Common myeloid progenitor, CD34-positive (primary cell): Measurements from ENCODE around the gene SUPT20HL2.
A peak's percentile ranks its signal among the peaks of the same experiment; 100 is the strongest.

Experiments
- CTCF ChIA-PET: fragments of 350-600 bp; sonication (Branson Sonifier 250); formaldehyde crosslinking; loops from one replicate; lab custom pipeline; 2021; ENCODE audit warnings: antibody characterized with exemption; lab: Charles Lee
- POLR2A ChIA-PET: fragments of 350-600 bp; sonication (Branson Sonifier 250); formaldehyde crosslinking; loops from one replicate; lab custom pipeline; 2021; ENCODE audit warnings: antibody characterized with exemption; lab: Charles Lee
- DNase-seq, 3 donors: peaks; one replicate each; pipeline versions ENCODE4 v3.0.0 to v3.0.0-alpha.2; 2013
- H3K27ac ChIP-seq, 2 experiments: 1 replicate in 1 of 2; 2 replicates in 1 of 2; pipeline ENCODE4 v1.7.0; 2013; ENCODE audit warnings: inconsistent platforms in 2 of 2, low read length in 2 of 2, mild to moderate bottlenecking in 2 of 2, low read depth in 1 of 2, moderate library complexity in 1 of 2; ENCODE audit not compliant: severe bottlenecking in 2 of 2, insufficient read depth in 1 of 2, poor library complexity in 1 of 2
- H3K27me3 ChIP-seq, 5 experiments: replicated peaks in 2 of 5; 1 replicate in 3 of 5; 2 replicates in 2 of 5; pipeline versions ENCODE4 v1.6.1 to v1.7.0; 2013; ENCODE audit warnings: low read length in 4 of 5, mild to moderate bottlenecking in 2 of 5, moderate library complexity in 2 of 5, inconsistent platforms in 1 of 5; ENCODE audit not compliant: insufficient read depth in 5 of 5, control insufficient read depth in 4 of 5
- H3K36me3 ChIP-seq, 4 experiments: 1 replicate in 2 of 4; 2 replicates in 2 of 4; pipeline versions ENCODE4 v1.6.1 to v1.7.0; 2013; ENCODE audit warnings: low read length in 3 of 4, control low read depth in 1 of 4, mild to moderate bottlenecking in 1 of 4; ENCODE audit not compliant: control insufficient read depth in 4 of 4, insufficient read depth in 4 of 4
- H3K4me1 ChIP-seq, 4 experiments: 1 replicate in 3 of 4; 2 replicates in 1 of 4; pipeline versions ENCODE4 v1.6.1 to v1.7.1; 2013; ENCODE audit warnings: low read length in 3 of 4, mild to moderate bottlenecking in 3 of 4, control low read depth in 1 of 4, inconsistent platforms in 1 of 4, moderate library complexity in 1 of 4; ENCODE audit not compliant: control insufficient read depth in 4 of 4, insufficient read depth in 4 of 4; ENCODE audit errors: control extremely low read depth in 1 of 4
- H3K4me3 ChIP-seq, 7 experiments: 1 replicate in 4 of 7; 2 replicates in 3 of 7; pipeline versions ENCODE4 v1.5.1 to v1.7.0; 2013; ENCODE audit warnings: mild to moderate bottlenecking in 7 of 7, low read length in 6 of 7, moderate library complexity in 6 of 7, inconsistent platforms in 2 of 7, low read depth in 2 of 7, control low read depth in 1 of 7; ENCODE audit not compliant: insufficient read depth in 4 of 7, control insufficient read depth in 1 of 7; ENCODE audit errors: extremely low read depth in 1 of 7
- H3K9me3 ChIP-seq, 5 experiments: 1 replicate in 4 of 5; 2 replicates in 1 of 5; pipeline versions ENCODE4 v1.6.1 to v1.7.1; 2013; ENCODE audit warnings: low read length in 4 of 5, mild to moderate bottlenecking in 2 of 5, inconsistent platforms in 1 of 5, low read depth in 1 of 5, moderate library complexity in 1 of 5; ENCODE audit not compliant: control insufficient read depth in 4 of 5, insufficient read depth in 2 of 5; ENCODE audit errors: control extremely low read depth in 1 of 5
- WGBS: methylation state at CpG from one replicate; pipeline ENCODE4 v1.1.5; 2013; ENCODE audit not compliant: insufficient coverage; 5-methylcytosine and 5-hydroxymethylcytosine counted together

Gene SUPT20HL2

GRCh38 chrX:24347881-24348280 is 34.0 kb upstream of the SUPT20HL2 start:
- ChIA-PET CTCF (no interaction called here), POLR2A (no interaction called here)
- no peaks in the 10 kb centered on the region for H3K36me3 ChIP-seq
- H3K27ac ChIP-seq, result no peak overlapping the region
- H3K9me3 ChIP-seq, result no peaks in the 10 kb centered on the region
- H3K4me3 ChIP-seq, result no peak overlapping the region
- WGBS, result 83% methylated on average over 1 of the region's 1 CpG
- no peak for DNase-seq
- H3K4me1 ChIP-seq, result peaks cover 0 to 6% (median 1%) of the 10 kb centered on the region in 4 experiments
- peaks cover 0 to 25% (median 0%) of the 10 kb centered on the region in 5 experiments for H3K27me3 ChIP-seq

GRCh38 chrX:24343719-24344118 is 29.9 kb upstream of the SUPT20HL2 start:
- no peaks in the 10 kb centered on the region for H3K9me3 ChIP-seq
- no peaks in the 10 kb centered on the region for H3K36me3 ChIP-seq
- peaks cover 0 to 6% (median 1%) of the 10 kb centered on the region in 4 experiments for H3K4me1 ChIP-seq
- no peak overlapping the region for H3K27ac ChIP-seq
- POLR2A ChIA-PET, result no interaction called here
- no peak overlapping the region for H3K4me3 ChIP-seq
- peaks cover 0 to 35% (median 0%) of the 10 kb centered on the region in 5 experiments for H3K27me3 ChIP-seq
- WGBS, result 27% methylated on average over 7 of the region's 9 CpGs
- CTCF ChIA-PET, result interaction anchor here (0.7 kb wide), 1 partner anchor 28 kb away, joined by 3 read pairs; no protein-coding TSS in a partner anchor
- peak; percentile 12 to 62 (median 49) for DNase-seq

- Histone ChIP-seq H3K4me1 (peaks cover 0 to 6% (median 1%) of the 10 kb centered on the region in 4 experiments), H3K9me3 (no peaks in the 10 kb centered on the region), H3K4me3 (no peak overlapping the region), H3K27me3 (peaks cover 0 to 33% (median 0%) of the 10 kb centered on the region in 5 experiments), H3K36me3 (no peaks in the 10 kb centered on the region), H3K27ac (no peak overlapping the region)
- DNase-seq, result no peak
- WGBS, result 100% methylated on average over 1 of the region's 1 CpG
- CTCF ChIA-PET, result interaction anchor here (1.3 kb wide), 1 partner anchor 30 kb away, joined by 5 read pairs; no protein-coding TSS in a partner anchor
- POLR2A ChIA-PET, result no interaction called here
Measured at GRCh38 chrX:24341795-24342194, 27.9 kb upstream of the SUPT20HL2 start.

- ChIA-PET POLR2A (no interaction called here), CTCF (no interaction called here)
- H3K27me3 ChIP-seq, result peaks cover 0 to 29% (median 0%) of the 10 kb centered on the region in 5 experiments
- DNase-seq, result no peak
- H3K4me3 ChIP-seq, result no peak overlapping the region
- 83% methylated on average over 1 of the region's 2 CpGs for WGBS
- peaks cover 0 to 6% (median 1%) of the 10 kb centered on the region in 4 experiments for H3K4me1 ChIP-seq
- H3K27ac ChIP-seq, result no peak overlapping the region
- no peaks in the 10 kb centered on the region for H3K36me3 ChIP-seq
- H3K9me3 ChIP-seq, result no peaks in the 10 kb centered on the region
Measured at GRCh38 chrX:24340501-24340900, 26.6 kb upstream of the SUPT20HL2 start.

- Histone ChIP-seq H3K4me3 (no peak overlapping the region), H3K9me3 (no peaks in the 10 kb centered on the region), H3K4me1 (peaks cover 0 to 6% (median 1%) of the 10 kb centered on the region in 4 experiments), H3K27me3 (peaks cover 0 to 23% (median 0%) of the 10 kb centered on the region in 5 experiments), H3K27ac (no peak overlapping the region), H3K36me3 (no peaks in the 10 kb centered on the region)
- POLR2A ChIA-PET, result no interaction called here
- peak in 1 of 3 donors; percentile 3 for DNase-seq
- CTCF ChIA-PET, result no interaction called here
Measured at GRCh38 chrX:24339911-24340310, 26.0 kb upstream of the SUPT20HL2 start.

- ChIA-PET CTCF (no interaction called here), POLR2A (no interaction called here)
- Histone ChIP-seq H3K36me3 (no peaks in the 10 kb centered on the region), H3K9me3 (peaks cover 0 to 4% (median 0%) of the 10 kb centered on the region in 5 experiments), H3K27me3 (peaks cover 0 to 29% (median 0%) of the 10 kb centered on the region in 5 experiments), H3K4me3 (no peak overlapping the region), H3K4me1 (no peaks in the 10 kb centered on the region), H3K27ac (no peak overlapping the region)
- WGBS, result no CpG with 5 or more reads among the region's 1 CpG
- DNase-seq, result no peak
Measured at GRCh38 chrX:24335871-24336270, 22.0 kb upstream of the SUPT20HL2 start.

- Histone ChIP-seq H3K27me3 (peaks cover 0 to 29% (median 0%) of the 10 kb centered on the region in 5 experiments), H3K4me1 (no peaks in the 10 kb centered on the region), H3K36me3 (no peaks in the 10 kb centered on the region), H3K9me3 (peaks cover 0 to 4% (median 0%) of the 10 kb centered on the region in 5 experiments), H3K27ac (no peak overlapping the region), H3K4me3 (no peak overlapping the region)
- DNase-seq, result no peak
- ChIA-PET CTCF (no interaction called here), POLR2A (no interaction called here)
Measured at GRCh38 chrX:24334461-24334860, 20.6 kb upstream of the SUPT20HL2 start.
